Frontal cortex (tissue), 4 donors: ENCODE data around the gene MTMR2. TPM values are rescaled to one million over a fixed set of nuclear protein-coding genes. Genes with fewer than 3 reads are reported as not detected.
A peak's percentile ranks its signal among the peaks of the same experiment; 100 is the strongest.
"Not testable (repeated sequence)": the region's sequence is repeated elsewhere in the genome, so short reads cannot be mapped to it uniquely, and the experiment has no call there.

Experiments
- DNase-seq, 2 donors: peaks; one replicate each; pipeline ENCODE4 v3.0.0; 2012; ENCODE audit warnings: low spot score in 2 of 2
- FAIRE-seq: peaks from 2 replicates; lab custom pipeline; 2012; peaks lifted over from hg19 to GRCh38; lab: Jason Lieb, UNC
- total RNA-seq: library from RNA; depleted of rRNA; stranded (reverse); fragments of >200 nt; gene quantifications from one replicate; pipeline ENCODE4 v1.2.3, GENCODE V29; 2014
- donor health status: control.
- donor health status: control.
- donor health status: control.

The MTMR2 gene
- total RNA-seq, 1 donor from 2014 or later, result 27.7 TPM

DNA sequence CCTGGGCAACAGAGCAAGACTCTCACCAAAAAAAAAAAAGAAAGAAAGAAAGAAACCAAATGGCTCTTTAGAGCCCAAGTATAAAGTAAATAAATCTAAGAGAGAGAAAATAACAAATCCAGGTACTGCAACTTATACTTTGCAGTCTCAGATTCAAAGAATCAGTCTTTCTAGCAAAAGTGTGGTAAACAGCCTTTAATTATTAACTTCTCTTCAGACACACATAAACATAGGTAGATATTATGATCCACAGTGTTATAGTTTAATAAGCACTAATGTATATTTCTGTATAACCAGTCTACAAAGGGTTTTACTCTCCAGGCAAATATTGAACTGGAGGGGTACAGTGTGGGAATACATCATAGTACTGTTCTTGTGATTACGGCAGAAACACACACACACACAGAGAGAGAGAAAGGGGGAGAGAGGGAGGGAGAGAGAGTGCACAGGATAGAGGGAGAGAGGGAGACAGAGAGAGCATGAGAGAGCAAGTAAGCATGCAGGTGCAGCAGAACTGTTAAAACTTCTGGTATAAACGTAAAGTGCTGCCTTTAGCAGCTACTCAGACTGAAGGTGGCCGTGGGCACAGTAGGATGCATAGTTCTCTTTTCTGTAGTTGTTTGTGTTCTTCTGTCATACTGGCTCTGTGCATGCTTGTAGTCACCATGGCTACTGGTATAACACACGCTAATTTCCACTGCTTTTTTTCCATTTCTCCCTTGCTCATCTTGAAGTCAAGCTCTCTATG lies 32.3 kb downstream of the MTMR2 start:
- no peak for FAIRE-seq
- DNase-seq, result no peak

DNA sequence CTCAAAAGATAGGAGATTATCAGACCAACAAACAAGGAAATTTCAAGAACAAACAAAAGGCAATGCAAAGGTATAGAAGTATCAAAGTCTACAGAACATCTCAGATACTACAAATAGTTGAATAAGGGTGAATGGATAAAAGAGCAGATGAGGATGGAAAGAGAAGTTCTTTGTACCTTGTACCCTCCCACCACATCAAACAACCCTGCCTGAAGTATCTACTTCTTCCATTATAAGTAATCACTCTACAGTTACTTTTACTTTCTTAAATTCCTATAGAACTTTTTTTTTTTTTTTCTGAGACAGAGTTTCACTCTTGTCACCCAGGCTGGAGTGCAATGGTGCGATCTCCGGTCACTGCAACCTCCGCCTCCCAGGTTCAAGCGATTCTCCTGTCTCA lies 35.1 kb downstream of the MTMR2 start:
- DNase-seq (no peak), FAIRE-seq (no peak)

DNA sequence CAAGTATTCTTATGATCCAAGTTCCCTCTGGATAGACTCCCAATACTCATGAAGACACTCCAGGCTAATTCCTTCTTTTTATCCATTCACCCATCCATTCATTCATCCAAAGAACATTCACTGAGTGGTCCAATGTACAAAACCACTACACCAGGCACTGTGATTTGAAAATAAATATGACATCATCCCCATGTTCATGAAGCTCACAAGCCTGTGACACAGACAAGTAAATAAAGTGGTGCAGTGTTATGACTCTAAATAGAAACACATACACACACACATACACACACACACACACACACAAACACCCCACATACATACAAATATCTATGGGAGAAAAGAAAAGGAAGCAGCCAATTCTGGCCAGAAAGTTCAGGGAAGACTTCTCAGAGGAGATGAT lies 35.5 kb downstream of the MTMR2 start:
- FAIRE-seq, result no peak

DNA sequence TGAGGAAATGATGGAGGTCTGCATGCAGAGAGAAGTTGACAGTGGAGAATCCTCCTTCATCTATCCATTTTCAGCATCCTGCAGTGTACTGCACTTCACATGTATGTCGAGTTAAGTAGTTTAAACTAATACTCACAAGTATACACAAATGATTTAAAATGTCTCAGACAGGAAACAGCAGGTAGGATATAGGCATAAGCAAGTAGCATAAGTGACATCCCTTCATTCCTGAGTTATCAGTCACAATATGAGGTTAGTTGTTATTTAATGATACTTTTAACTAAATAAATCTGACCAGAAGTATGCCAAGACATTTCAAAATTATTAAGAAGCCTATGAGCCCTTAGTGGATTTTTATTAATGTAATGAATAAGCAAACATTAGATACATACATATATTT lies 37.4 kb downstream of the MTMR2 start:
- FAIRE-seq, result no peak
- no peak for DNase-seq

More for the DNA sequence above, 35.5 kb downstream of the MTMR2 start:
- DNase-seq, result no peak

DNA sequence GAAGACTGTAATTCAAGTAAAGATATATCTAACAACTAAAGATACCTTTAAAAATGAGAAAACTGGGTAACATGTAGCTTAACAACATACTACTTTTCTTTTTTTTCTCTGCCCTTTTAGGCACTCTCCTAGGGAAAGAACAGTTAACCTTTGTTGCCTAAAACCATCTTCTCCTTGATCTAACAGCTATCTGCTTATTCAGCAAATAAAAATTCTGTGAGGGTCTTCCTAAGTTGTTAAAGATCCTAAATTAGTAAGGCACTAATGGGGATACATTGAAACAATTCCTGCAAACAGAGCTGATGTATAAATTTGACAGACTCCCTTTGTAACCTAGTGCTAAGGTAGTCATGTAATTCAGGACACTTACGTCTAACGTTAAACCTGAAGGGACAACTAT lies 39.1 kb downstream of the MTMR2 start:
- DNase-seq (no peak), FAIRE-seq (no peak)

DNA sequence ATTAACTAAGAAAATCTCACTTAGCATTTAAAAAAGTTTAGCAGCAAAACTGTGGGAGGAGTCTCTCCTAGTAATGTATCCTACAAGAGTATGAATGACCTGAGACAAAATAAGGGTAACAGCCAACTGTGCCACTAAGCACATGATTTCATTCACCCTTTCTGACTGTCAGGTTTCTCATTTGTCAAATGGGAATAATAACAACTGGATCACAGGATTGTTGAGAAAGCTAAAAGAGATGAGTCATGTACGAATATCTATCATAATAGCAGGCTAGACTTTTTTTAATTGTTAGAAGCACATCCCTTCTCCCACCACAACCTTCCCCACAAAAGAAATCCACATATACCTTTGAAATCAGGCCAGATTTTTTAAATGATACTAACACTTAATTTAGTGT lies 39.5 kb downstream of the MTMR2 start:
- FAIRE-seq (no peak), DNase-seq (no peak)

DNA sequence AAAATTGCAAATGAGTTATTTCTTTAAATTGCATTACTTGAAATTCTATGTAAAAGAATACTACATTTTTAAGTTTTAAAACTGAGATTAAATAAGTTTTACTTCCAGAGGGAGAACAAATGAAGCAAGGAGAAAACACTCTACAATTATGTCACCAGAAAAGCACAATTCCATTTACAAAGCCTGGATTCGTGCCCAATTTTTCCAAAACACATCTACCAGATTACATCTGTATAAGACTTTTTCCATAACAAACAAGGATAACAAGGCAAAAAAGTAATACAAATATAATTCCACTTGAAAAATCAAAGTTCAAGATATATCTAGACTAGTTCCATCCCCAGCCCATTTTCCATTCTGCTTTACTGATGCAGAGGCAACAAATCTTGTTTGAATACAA lies 40.5 kb downstream of the MTMR2 start:
- FAIRE-seq (no peak), DNase-seq (no peak)

DNA sequence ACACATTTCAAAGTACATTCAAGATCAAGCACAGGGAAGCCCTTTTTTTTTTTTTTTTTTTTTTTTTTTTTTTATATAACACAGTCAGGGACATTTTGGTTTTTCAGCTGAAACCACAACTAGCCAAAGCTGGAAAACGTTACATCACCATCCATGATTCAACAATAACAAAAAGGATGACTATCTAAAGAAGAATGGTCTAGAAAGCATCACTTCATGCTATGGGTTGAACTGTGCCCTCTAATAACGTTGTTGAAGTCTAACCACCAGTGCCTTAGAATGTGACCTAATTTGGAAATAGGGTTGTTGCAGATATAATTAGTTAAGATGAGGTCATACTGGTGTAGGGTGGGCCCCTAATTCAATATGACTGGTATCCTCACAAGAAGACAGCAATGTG lies 46.6 kb downstream of the MTMR2 start:
- no peak for DNase-seq
- no peak for FAIRE-seq

DNA sequence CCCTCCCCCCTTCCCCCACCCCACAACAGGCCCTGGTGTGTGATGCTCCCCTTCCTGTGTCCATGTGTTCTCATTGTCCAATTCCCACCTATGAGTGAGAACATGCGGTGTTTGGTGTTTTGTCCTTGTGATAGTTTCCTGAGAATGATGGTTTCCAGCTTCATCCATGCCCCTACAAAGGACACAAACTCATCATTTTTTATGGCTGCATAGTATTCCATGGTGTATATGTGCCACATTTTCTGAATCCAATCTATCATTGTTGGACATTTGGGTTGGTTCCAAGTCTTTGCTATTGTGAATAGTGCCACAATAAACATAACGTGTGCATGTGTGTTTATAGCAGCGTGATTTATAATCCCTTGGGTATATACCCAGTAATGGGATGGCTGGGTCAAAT lies 53.0 kb downstream of the MTMR2 start:
- not testable (repeated sequence) for FAIRE-seq, DNase-seq

DNA sequence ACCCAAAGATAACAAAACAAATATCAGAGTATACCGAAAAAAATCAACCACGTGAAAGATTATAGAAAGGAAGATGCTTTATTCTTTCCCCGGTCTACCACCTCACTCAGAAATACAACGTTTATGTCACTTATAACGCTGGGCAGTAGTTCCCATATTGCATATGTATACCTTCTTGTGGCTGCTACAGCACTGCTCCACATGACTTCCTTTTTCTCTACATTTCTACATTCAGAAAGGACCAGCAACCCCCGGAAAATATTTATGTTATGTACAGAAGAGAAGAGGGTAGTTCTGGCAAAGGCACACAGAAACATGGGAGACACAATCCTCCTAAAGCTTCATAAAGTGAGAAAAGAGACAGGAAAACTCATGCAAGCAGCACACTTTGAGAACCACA lies 56.8 kb downstream of the MTMR2 start:
- FAIRE-seq (no peak), DNase-seq (no peak)

DNA sequence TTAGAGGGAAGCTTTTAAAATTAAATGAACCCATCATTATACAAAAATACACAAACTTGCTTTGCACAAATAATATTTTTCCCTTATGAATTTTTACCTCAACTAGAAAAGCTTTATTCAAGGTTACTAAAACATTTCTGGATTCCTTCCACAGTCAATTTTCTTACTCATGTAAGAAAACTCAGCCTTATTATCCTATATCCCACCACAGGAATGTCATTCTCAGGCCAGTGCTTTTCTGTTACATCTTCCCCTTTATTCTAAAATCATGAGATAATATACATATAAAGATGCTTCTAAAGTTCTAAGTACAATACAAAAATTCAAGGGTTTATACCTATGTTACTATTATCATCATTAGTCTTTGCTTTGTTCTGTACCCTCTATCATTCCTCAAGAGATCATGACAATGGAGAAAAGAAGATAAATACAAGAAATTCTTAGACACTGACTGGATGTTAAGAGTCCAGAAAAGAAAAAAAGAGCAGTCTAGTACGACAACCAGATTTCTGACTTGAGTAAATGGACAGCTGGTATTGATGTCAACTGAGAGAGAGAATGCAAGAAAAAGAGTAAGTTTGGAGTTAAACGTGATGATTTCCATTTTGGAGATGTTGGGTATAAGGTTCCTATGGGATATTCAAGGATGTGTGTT lies 60.3 kb downstream of the MTMR2 start:
- DNase-seq (no peak), FAIRE-seq (no peak)

DNA sequence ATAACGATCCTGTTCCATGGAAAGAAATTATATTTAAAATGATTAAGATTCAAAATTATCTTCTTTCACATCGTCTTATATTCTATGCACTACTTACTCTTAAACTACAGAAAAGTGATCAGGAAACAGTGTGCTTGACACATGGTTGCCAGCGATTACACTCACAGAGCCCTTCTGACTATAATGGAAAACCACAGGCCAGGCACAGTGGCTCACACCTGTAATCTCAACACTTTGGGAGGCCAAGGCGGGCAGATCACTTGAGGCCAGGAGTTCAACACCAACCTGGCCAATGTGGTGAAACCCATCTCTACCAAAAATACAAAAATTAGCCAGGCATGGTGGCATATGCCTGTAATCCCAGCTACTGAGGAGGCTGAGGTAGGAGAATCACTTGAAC lies 63.9 kb downstream of the MTMR2 start:
- FAIRE-seq, DNase-seq: not testable (repeated sequence)

DNA sequence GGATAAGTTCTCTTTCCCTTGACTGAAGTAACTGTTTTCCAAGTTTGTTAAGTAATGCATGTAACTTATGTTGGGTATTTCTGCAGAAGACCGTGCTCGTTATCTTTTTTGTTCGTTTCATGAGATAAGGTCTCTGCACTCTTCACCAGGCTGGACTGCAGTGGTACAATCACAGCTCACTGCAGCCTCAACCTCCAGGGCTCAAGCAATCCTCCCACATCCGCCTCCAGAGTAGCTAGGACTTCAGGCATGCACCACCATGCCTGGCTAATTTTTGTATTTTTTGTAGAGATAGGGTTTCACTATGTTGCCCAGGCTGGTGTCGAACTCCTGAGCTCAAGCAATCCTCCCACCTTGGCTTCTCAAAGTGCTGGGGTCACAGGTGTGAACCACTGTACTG lies 69.5 kb downstream of the MTMR2 start:
- DNase-seq, FAIRE-seq: not testable (repeated sequence)

DNA sequence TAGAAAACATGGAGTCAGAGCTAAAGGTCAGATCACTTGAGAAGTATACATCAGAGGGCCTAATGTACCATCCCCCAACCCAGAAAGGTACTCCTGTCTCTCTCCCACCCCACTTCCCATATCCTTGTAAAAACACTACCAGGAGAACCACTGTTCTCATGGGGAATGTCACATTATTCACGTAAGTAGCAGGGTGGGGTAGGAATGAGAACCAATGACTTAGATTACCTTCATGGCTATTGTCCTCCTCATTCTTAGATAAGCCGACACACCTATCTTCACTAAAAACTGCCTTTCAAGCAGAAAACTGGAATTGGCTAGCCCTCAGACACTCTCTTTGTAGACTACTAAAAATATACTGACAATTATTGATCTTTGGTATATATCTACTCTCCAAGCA lies 70.0 kb downstream of the MTMR2 start:
- DNase-seq (no peak), FAIRE-seq (no peak)

DNA sequence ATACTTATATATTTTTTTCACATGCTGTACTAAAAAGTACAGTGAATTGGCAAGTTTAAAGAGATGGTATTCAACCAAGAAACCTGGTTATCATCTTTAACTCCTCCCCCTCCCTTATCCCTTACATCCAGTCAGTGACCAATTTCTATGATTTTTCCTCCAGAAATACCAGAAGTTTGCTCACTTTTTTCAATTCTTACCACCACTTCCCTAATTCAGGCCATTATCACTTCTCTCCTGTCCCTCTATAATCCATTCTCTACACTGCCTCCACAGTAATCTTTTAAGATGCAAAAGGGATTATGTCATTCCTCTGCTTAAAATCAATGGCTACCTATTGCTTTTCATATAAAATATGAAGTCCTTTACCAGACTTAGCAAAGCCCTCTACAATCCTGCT lies 70.8 kb downstream of the MTMR2 start:
- DNase-seq (no peak), FAIRE-seq (no peak)

DNA sequence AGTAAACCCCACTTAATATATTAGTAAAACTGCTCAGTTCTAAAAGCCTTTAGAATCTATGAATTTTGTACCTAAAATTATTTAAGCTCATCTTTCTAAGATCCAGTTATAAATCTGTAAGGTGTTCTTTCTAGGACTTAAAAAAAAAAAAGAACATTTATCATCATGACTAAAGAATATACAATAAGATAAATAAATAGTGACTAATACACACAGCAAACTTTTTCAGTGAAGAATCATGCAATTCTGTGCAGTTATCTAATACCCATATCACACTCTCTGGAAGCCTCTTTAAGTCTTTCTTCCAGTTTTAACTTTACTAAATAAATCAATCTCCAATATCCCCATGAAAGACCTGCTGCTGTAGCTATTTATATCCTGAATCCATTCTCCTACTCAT lies 73.8 kb downstream of the MTMR2 start:
- DNase-seq, result no peak
- no peak for FAIRE-seq

DNA sequence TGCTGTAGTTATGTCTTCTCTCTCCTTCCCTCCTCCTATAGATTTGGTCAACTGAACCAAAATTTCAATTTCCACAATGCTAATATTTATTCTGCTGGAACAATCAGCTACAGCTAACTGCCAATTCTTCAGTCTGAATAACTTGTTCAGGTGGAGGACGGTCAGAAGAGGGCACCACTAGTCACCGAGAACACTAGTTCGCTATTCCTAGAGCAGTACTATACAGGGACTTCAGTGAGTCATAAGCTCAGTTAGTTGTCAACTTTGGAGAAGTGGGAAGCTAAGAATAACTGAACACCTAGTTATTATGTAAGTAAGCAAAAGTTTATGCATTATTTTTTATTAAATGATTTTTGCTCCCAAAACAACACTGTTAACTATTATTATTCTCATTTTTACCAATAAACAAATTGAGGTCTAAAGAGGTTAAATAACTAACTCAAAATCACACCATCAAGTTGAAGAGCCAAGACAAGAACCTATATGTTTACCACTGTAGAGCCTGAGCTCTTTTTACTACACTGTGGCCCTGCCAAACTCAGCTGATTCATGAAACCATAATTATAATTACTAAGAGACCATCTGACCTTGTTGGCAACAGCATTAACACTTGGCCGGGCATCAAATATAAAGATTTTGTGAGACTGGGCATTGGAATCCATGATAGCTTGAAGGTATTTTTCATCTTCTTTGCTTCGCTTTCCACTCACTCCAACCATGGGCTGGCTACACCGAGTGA lies 74.7 kb downstream of the MTMR2 start:
- peak; percentile 6 to 47 for DNase-seq
- peak; percentile 73 for FAIRE-seq

DNA sequence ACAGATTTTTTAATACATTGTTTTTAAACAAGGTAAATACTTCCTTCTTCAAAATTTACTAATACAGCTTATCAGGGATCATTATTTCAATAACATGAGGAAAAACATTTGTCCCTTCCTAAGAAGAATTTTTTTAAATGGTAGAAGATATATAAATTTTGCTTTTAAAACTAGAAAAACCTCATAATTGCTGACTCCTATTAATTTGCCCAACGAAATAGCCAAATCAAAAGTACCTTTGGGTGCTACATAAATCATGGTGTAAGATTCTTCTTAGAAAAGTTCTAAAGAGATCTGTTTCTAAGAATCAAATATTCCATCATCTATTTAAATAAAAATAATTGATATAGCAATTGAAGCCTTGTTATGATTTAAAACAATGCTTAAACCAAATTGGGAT lies 78.7 kb downstream of the MTMR2 start:
- no peak for FAIRE-seq
- no peak for DNase-seq

DNA sequence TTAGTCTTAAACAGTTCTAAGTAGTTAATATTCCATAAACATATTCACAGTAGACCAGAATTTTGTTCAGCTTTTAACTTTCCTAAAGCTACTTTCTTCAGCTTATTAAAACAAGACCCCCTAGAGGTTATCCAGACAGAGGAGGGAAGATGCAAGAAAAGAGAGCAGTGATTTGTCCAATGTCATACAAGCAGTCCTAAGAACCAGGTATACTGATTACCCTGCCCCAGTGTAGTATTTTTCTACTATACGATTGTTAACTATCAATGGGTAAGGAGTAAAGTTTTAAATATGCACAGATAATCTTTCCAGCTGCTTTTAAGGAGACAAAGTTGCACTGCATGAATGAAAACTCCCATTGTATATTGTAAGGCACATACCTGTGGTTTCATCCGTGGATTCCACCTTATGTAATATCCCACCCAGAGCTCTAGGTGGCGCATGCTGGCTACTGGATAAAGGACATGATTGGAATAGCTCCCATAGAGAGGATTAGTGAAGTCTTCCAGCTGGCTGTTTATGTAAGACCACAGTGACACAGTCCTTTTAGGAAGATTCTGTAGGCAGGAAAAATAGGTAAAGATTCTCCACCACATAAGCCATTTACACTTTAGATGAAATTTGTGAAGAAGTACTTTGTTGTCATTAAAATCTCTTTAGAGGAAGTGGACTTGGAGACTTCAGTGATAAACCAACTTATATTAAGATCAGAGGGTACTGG lies 88.0 kb downstream of the MTMR2 start:
- peak; percentile 2 to 18 for DNase-seq
- FAIRE-seq, result peak; percentile 54

DNA sequence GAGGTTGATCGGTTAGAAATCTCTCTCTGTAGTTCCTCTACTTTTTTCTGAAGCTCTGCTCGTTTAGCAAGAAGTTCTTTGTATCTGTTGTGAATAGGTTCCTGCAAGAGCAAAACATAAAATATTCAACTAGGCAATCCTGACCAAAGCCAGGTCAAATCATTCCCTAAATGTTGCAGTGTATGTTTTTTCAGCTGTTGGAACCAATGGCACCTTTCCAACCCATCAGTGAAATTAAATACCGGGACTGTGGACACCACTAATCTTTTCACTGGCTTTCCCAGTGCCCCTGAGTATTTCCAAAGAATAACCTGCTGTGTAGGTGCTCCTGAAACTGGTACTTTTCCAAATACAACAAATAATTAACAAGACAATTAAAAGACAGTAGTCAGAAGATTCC lies 88.6 kb downstream of the MTMR2 start:
- DNase-seq, result no peak
- no peak for FAIRE-seq
